Measurements from ENCODE around the gene CYB5R3. TPM values are rescaled to one million over a fixed set of nuclear protein-coding genes. Genes with fewer than 3 reads are reported as not detected.

The CYB5R3 gene
- polyA plus RNA-seq, 1 donor: 201 TPM

DNA sequence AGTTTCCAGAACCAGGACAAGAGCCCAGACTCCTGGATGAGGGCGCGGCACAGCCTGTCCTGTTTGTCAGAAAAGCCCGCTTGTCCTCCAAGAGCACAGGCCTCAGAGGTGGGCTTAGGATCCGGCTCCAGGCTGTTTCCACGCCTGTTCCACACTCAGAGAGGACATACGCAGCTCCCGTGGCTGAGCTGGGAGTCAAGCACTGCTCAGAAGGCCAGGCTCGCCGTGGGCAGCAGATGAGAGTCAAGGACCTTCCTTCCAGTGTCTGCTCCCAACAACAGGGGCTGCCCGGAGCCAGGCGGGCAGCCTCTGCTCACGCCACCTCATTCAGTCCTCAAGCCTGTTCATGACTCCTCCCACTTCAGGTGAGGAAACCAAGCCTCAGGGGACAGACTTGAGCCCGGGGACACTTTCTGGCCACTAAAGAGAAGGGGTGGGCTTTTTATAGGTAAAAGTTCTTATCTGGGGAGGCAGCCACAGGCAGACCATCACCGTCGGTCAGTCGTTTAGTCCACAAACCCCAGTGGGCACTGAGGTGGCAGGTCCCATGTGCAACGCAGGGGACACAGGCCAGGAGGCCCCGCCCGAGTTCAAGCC lies 3.8 kb downstream of the CYB5R3 start:
- Histone ChIP-seq H3K27me3 (ENCODE audit: control insufficient read depth, insufficient read depth, low read length) (no peaks in the 10 kb centered on the region), H3K36me3 (ENCODE audit: control insufficient read depth, insufficient read depth, low read length) (no peaks in the 10 kb centered on the region), H3K4me1 (ENCODE audit: control insufficient read depth, insufficient read depth, low read length) (peaks cover 77% of the 10 kb centered on the region), H3K9me3 (ENCODE audit: control insufficient read depth, low read depth, low read length) (peaks cover 3% of the 10 kb centered on the region), H3K4me3 (ENCODE audit: low read length) (no peak overlapping the region), H3K27ac (ENCODE audit: low read length) (peak overlapping the region; percentile 77)
- WGBS (ENCODE audit: insufficient coverage, low lambda C conversion rate): no CpG with 5 or more reads among the region's 19 CpGs
- no peak for DNase-seq

DNA sequence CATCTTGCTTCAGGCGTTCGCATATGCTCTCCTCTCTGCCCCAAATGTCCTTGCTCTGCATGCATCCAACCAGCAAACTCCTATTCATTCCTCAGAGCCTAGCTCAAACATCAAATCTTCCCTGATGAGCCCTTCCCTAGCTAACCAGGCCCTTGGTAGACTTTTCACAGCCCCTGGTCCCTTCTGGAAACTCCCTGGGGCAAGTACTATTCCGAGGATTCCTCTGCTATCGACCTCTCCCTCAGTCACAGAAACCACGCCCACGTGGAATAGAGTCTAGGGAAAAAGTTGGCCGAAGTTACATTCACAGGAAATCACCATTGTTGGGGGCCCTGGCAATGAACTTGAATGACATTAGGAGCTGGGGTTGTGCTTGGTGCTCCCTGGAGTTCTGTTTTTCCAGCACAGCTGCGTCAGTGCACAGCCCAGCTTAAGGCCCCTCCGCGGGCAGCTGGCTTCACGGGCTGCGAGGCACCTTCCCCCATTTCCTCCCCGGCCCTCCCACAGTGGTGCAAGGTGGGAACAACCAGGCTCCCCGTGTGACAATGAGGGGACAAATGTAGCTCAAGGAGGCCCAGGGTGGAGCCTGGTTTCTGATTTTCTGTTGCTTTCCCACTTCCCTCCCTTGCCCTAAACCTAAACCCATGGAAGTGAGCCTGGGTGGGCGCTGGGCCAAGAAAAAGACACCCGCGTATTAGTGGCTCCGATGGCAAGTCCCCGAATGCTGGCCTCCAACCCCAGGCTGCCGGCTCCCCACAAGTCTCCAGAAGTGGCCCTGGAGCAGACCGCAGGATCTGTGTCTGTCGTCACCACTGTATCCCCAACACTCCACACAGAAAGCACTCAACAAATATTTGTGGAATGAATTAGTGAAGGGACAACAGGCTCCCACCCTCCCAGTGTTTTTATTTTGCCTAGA lies 4.5 kb downstream of the CYB5R3 start:
- Histone ChIP-seq H3K36me3 (ENCODE audit: control insufficient read depth, insufficient read depth, low read length) (no peaks in the 10 kb centered on the region), H3K4me1 (ENCODE audit: control insufficient read depth, insufficient read depth, low read length) (peaks cover 81% of the 10 kb centered on the region), H3K27ac (ENCODE audit: low read length) (peak overlapping the region; percentile 77), H3K9me3 (ENCODE audit: control insufficient read depth, low read depth, low read length) (peaks cover 2% of the 10 kb centered on the region), H3K4me3 (ENCODE audit: low read length) (no peak overlapping the region), H3K27me3 (ENCODE audit: control insufficient read depth, insufficient read depth, low read length) (no peaks in the 10 kb centered on the region)
- WGBS (ENCODE audit: insufficient coverage, low lambda C conversion rate): 79% methylated on average over 2 of the region's 22 CpGs
- peak; percentile 34 to 72 for DNase-seq

DNA sequence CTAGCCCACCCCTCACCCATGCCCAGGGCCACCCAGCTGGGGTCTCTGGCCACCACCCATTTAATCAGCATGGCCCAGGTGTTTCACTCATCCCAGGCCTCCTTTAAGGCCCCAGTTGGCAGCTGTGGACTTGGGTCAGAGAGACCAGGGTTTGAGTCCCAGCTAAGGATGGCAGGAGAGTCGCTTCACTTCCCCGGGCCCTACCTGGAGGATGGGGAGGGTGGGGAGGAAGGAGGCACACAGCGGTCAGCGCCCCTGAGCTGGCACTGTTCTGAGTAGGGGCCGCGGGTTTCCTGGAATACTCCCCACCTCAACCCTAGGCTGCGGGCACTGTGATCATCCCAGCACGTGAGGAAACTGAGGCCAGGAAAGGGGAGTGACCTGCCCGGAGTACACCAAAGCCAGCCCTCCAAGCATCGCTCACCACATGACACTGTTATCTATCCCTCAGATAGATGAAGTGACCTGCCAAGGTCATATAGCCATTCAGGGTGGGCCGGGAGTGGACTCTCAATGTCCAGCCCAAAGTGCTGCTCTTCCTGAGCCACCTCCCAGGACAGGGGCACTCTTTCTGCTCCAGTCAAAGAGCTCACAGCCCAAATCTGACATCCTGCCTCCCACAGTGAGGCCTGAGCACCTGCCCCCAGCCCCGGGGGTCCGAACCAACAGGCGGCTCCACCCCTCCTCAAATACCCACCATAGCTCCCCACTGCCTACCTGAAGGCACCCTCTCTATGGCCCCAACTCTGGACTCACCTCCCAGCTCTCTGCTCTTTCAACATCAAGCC lies 5.4 kb downstream of the CYB5R3 start:
- no peak for DNase-seq
- no peaks in the 10 kb centered on the region for H3K9me3 ChIP-seq (ENCODE audit: control insufficient read depth, low read depth, low read length)
- peak overlapping the region; percentile 77 for H3K27ac ChIP-seq (ENCODE audit: low read length)
- no peaks in the 10 kb centered on the region for H3K36me3 ChIP-seq (ENCODE audit: control insufficient read depth, insufficient read depth, low read length)
- no peaks in the 10 kb centered on the region for H3K27me3 ChIP-seq (ENCODE audit: control insufficient read depth, insufficient read depth, low read length)
- H3K4me1 ChIP-seq (ENCODE audit: control insufficient read depth, insufficient read depth, low read length): peaks cover 86% of the 10 kb centered on the region
- H3K4me3 ChIP-seq (ENCODE audit: low read length): no peak overlapping the region
- no CpG with 5 or more reads among the region's 14 CpGs for WGBS (ENCODE audit: insufficient coverage, low lambda C conversion rate)

- no CpG with 5 or more reads among the region's 12 CpGs for WGBS (ENCODE audit: insufficient coverage, low lambda C conversion rate)
- Histone ChIP-seq H3K4me3 (ENCODE audit: low read length) (no peak overlapping the region), H3K4me1 (ENCODE audit: control insufficient read depth, insufficient read depth, low read length) (peaks cover 81% of the 10 kb centered on the region), H3K27me3 (ENCODE audit: control insufficient read depth, insufficient read depth, low read length) (no peaks in the 10 kb centered on the region), H3K9me3 (ENCODE audit: control insufficient read depth, low read depth, low read length) (no peaks in the 10 kb centered on the region), H3K27ac (ENCODE audit: low read length) (peak overlapping the region; percentile 77), H3K36me3 (ENCODE audit: control insufficient read depth, insufficient read depth, low read length) (no peaks in the 10 kb centered on the region)
- peak; percentile 48 to 71 for DNase-seq
Measured at GRCh38 chr22:42642806-42643633, 6.2 kb downstream of the CYB5R3 start.

GRCh38 chr22:42641801-42642413 lies 7.3 kb downstream of the CYB5R3 start:
- Histone ChIP-seq H3K36me3 (ENCODE audit: control insufficient read depth, insufficient read depth, low read length) (peaks cover 6% of the 10 kb centered on the region), H3K4me3 (ENCODE audit: low read length) (no peak overlapping the region), H3K9me3 (ENCODE audit: control insufficient read depth, low read depth, low read length) (no peaks in the 10 kb centered on the region), H3K4me1 (ENCODE audit: control insufficient read depth, insufficient read depth, low read length) (peaks cover 72% of the 10 kb centered on the region), H3K27me3 (ENCODE audit: control insufficient read depth, insufficient read depth, low read length) (no peaks in the 10 kb centered on the region), H3K27ac (ENCODE audit: low read length) (peak overlapping the region; percentile 60)
- 50% methylated on average over 1 of the region's 9 CpGs for WGBS (ENCODE audit: insufficient coverage, low lambda C conversion rate)
- peak; percentile 45 to 66 for DNase-seq

DNA sequence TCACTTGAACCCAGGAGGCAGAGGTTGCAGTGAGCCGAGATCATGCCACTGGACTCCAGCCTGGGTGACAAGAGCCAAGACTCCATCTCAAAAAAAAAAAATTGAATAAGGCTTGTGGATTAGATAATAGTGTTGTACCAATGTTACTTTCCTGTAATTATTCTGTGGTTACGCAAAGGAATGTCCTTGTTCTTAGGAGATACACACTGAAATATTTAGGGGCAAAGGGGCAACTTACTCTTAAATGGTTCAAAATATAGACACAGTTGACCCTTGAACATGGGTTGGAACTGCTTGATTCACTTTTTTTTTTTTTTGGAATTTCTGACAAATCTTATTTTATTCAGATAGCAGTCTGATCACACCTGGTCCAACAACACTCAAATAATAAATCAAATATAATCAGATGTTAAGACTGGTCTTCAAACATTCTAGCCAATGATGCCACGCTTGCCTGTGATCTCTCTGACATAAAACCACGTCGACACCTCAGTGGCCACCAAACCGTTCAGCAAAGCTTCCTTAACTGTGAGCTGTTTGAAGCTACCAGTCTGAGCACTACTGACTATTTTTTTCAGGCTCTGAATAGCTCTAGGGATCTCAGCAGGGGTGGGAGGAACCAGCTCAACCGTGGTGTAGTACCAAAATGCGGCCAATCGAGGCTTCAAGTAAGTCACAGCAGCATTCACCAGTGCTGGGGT lies 9.5 kb downstream of the CYB5R3 start:
- no peak overlapping the region for H3K27ac ChIP-seq (ENCODE audit: low read length)
- no CpG with 5 or more reads among the region's 9 CpGs for WGBS (ENCODE audit: insufficient coverage, low lambda C conversion rate)

DNA sequence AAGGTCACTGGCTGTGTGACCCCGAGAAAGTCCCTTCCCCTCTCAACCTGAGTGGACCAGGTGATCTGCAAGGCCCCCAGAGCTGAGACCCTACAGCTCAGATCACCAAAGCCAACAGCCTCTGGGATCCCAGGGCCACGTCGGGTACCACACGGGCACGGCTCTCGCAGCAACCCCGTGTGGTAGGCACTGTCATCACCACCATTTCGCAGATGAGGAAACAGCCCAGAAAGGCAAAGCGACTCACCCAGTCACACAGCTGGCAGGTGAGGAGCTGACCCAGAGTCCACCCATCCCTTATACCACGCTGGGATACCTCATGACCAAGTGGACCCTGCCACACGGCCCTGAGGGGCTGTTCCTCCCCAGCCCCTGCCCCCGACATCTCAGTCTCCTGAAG lies 11.6 kb downstream of the CYB5R3 start:
- no peaks in the 10 kb centered on the region for H3K9me3 ChIP-seq (ENCODE audit: control insufficient read depth, low read depth, low read length)
- H3K4me3 ChIP-seq (ENCODE audit: low read length): no peak overlapping the region
- H3K27me3 ChIP-seq (ENCODE audit: control insufficient read depth, insufficient read depth, low read length): no peaks in the 10 kb centered on the region
- no CpG with 5 or more reads among the region's 12 CpGs for WGBS (ENCODE audit: insufficient coverage, low lambda C conversion rate)
- H3K27ac ChIP-seq (ENCODE audit: low read length): no peak overlapping the region
- peaks cover 30% of the 10 kb centered on the region for H3K36me3 ChIP-seq (ENCODE audit: control insufficient read depth, insufficient read depth, low read length)
- H3K4me1 ChIP-seq (ENCODE audit: control insufficient read depth, insufficient read depth, low read length): peaks cover 28% of the 10 kb centered on the region
- DNase-seq: no peak

More for the DNA sequence above, 9.5 kb downstream of the CYB5R3 start:
- Histone ChIP-seq H3K4me3 (ENCODE audit: low read length) (no peak overlapping the region), H3K36me3 (ENCODE audit: control insufficient read depth, insufficient read depth, low read length) (peaks cover 21% of the 10 kb centered on the region), H3K4me1 (ENCODE audit: control insufficient read depth, insufficient read depth, low read length) (peaks cover 49% of the 10 kb centered on the region), H3K27me3 (ENCODE audit: control insufficient read depth, insufficient read depth, low read length) (no peaks in the 10 kb centered on the region), H3K9me3 (ENCODE audit: control insufficient read depth, low read depth, low read length) (no peaks in the 10 kb centered on the region)
- no peak for DNase-seq

- Histone ChIP-seq H3K27ac (ENCODE audit: low read length) (no peak overlapping the region), H3K9me3 (ENCODE audit: control insufficient read depth, low read depth, low read length) (no peaks in the 10 kb centered on the region), H3K4me3 (ENCODE audit: low read length) (no peak overlapping the region), H3K36me3 (ENCODE audit: control insufficient read depth, insufficient read depth, low read length) (peaks cover 40% of the 10 kb centered on the region), H3K27me3 (ENCODE audit: control insufficient read depth, insufficient read depth, low read length) (no peaks in the 10 kb centered on the region), H3K4me1 (ENCODE audit: control insufficient read depth, insufficient read depth, low read length) (peaks cover 18% of the 10 kb centered on the region)
- WGBS (ENCODE audit: insufficient coverage, low lambda C conversion rate): no CpG with 5 or more reads among the region's 17 CpGs
- no peak for DNase-seq
Measured at GRCh38 chr22:42636506-42636905, 12.7 kb downstream of the CYB5R3 start.

DNA sequence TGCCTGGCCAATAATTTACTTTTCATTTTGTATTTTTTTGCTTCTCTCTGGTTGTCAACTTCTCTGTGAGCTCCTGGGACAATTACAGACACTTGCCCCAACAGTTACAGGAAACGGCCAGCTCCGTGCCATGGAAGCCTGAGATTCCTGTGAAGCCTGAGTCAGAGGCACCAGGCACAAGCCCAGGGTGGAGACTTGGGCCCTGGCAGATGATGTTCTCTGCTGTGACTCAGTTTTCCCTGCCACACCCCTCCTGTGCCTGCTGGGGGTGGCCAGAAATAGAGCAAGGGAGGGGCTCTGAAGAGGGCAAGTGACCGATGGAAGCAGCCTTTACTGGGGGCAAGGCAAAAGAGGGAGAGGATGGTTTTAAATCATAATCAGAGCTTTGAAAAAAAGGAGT lies 13.7 kb downstream of the CYB5R3 start:
- no peak for DNase-seq
- Histone ChIP-seq H3K27me3 (ENCODE audit: control insufficient read depth, insufficient read depth, low read length) (no peaks in the 10 kb centered on the region), H3K4me3 (ENCODE audit: low read length) (no peak overlapping the region), H3K27ac (ENCODE audit: low read length) (no peak overlapping the region), H3K9me3 (ENCODE audit: control insufficient read depth, low read depth, low read length) (no peaks in the 10 kb centered on the region), H3K36me3 (ENCODE audit: control insufficient read depth, insufficient read depth, low read length) (peaks cover 50% of the 10 kb centered on the region), H3K4me1 (ENCODE audit: control insufficient read depth, insufficient read depth, low read length) (peaks cover 12% of the 10 kb centered on the region)
- WGBS (ENCODE audit: insufficient coverage, low lambda C conversion rate): no CpG with 5 or more reads among the region's 3 CpGs

Measured in large intestine (tissue), 3 donors.